DND-41 (cell line): ENCODE measurements around the gene VIL1.

ENCODE experiments used
- ATAC-seq: fragments of 200-7000 bp; cut with Tn5 transposase; 3 replicates; pipeline ENCODE4 v1.9.1; 2021; ENCODE audit warnings: low read depth; ENCODE audit not compliant: insufficient read depth
- DNase-seq: peaks from one replicate; pipeline ENCODE4 v3.0.0-alpha.2; 2020
- H2AFZ ChIP-seq: 2 replicates; pipeline ENCODE4 v1.6.0; 2012; ENCODE audit warnings: low read depth, low read length
- H3K27ac ChIP-seq: 2 replicates; pipeline ENCODE4 v1.5.1; 2012; ENCODE audit warnings: low read length, inconsistent platforms
- H3K27me3 ChIP-seq: fragments of 200-600 bp; sonication (generic); 2 replicates; pipeline ENCODE4 v1.6.0; 2012; ENCODE audit warnings: low read length, mild to moderate bottlenecking, inconsistent platforms; ENCODE audit not compliant: insufficient read depth, poor library complexity
- H3K36me3 ChIP-seq: 2 replicates; pipeline ENCODE4 v1.5.1; 2012; ENCODE audit warnings: low read length, inconsistent platforms; ENCODE audit not compliant: insufficient read depth
- H3K4me1 ChIP-seq: 2 replicates; pipeline ENCODE4 v1.5.1; 2012; ENCODE audit warnings: mild to moderate bottlenecking, low read length; ENCODE audit not compliant: insufficient read depth
- H3K4me2 ChIP-seq: 2 replicates; pipeline ENCODE4 v1.6.0; 2012; ENCODE audit warnings: mild to moderate bottlenecking, moderate library complexity, low read length, inconsistent platforms; ENCODE audit not compliant: insufficient read depth
- H3K4me3 ChIP-seq, 2 experiments: fragments of 200-600 bp in 1 of 2; shearing (Covaris generic) in 1 of 2; 2 replicates each; pipeline ENCODE4 v1.5.1; 2012 to 2016; ENCODE audit warnings: inconsistent platforms in 2 of 2, low read length in 2 of 2, mild to moderate bottlenecking in 2 of 2, low read depth in 1 of 2, moderate library complexity in 1 of 2
- H3K79me2 ChIP-seq: 2 replicates; pipeline ENCODE4 v1.6.0; 2012; ENCODE audit warnings: low read length, inconsistent platforms; ENCODE audit not compliant: insufficient read depth
- H3K9ac ChIP-seq: 2 replicates; pipeline ENCODE4 v1.6.0; 2012; ENCODE audit warnings: low read depth, mild to moderate bottlenecking, inconsistent platforms, low read length, moderate library complexity
- H3K9me3 ChIP-seq: 2 replicates; pipeline ENCODE4 v1.5.1; 2012; ENCODE audit warnings: low read length, moderate library complexity, mild to moderate bottlenecking, inconsistent platforms; ENCODE audit not compliant: insufficient read depth, severe bottlenecking
- H4K20me1 ChIP-seq: 2 replicates; pipeline ENCODE4 v1.6.0; 2012; ENCODE audit warnings: low read length; ENCODE audit not compliant: insufficient read depth
- EZH2 ChIP-seq: IDR thresholded peaks from 3 replicates; pipeline ENCODE4 v1.6.1; 2012; ENCODE audit warnings: borderline replicate concordance, low read depth, mild to moderate bottlenecking, moderate library complexity, low read length, inconsistent platforms; ENCODE audit not compliant: severe bottlenecking
- TF ChIP-seq, protein P1 (sequence below): IDR thresholded peaks from 2 replicates; pipeline ENCODE4 v1.5.1; 2012; ENCODE audit warnings: borderline replicate concordance, low read length, moderate library complexity, mild to moderate bottlenecking; ENCODE audit not compliant: poor library complexity, severe bottlenecking; ENCODE audit errors: extremely low read depth

VIL1 gene

DNA sequence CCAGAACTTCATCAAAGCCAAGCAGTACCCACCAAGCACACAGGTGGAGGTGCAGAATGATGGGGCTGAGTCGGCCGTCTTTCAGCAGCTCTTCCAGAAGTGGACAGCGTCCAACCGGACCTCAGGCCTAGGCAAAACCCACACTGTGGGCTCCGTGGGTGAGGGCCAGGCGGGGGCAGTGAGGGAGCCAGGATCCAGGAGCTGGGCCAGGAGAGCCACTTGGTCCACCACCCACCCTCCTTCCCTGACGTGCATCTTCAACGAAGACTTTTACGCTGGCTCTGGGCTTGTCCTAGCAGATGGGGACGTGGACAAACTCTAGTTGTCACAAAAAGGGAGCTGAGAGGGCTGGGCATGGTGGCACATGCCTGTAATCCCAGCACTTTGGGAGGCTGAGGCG lies 11.8 kb downstream of the VIL1 start:
- TF ChIP-seq, protein P1, sequence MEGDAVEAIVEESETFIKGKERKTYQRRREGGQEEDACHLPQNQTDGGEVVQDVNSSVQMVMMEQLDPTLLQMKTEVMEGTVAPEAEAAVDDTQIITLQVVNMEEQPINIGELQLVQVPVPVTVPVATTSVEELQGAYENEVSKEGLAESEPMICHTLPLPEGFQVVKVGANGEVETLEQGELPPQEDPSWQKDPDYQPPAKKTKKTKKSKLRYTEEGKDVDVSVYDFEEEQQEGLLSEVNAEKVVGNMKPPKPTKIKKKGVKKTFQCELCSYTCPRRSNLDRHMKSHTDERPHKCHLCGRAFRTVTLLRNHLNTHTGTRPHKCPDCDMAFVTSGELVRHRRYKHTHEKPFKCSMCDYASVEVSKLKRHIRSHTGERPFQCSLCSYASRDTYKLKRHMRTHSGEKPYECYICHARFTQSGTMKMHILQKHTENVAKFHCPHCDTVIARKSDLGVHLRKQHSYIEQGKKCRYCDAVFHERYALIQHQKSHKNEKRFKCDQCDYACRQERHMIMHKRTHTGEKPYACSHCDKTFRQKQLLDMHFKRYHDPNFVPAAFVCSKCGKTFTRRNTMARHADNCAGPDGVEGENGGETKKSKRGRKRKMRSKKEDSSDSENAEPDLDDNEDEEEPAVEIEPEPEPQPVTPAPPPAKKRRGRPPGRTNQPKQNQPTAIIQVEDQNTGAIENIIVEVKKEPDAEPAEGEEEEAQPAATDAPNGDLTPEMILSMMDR = no peak
- TF ChIP-seq EZH2 = no peak
- Histone ChIP-seq H3K4me3 (no peak overlapping the region), H3K9me3 (no peaks in the 10 kb centered on the region), H3K4me1 (no peaks in the 10 kb centered on the region), H3K27ac (no peak overlapping the region), H4K20me1 (no peaks in the 10 kb centered on the region; the same call in 1 of the 2 replicates), H3K4me2 (no peak overlapping the region), H3K27me3 (no peaks in the 10 kb centered on the region), H2AFZ (no peak overlapping the region), H3K9ac (no peak overlapping the region), H3K79me2 (no peaks in the 10 kb centered on the region), H3K36me3 (no peaks in the 10 kb centered on the region)
- DNase-seq = no peak
- ATAC-seq = no peak

DNA sequence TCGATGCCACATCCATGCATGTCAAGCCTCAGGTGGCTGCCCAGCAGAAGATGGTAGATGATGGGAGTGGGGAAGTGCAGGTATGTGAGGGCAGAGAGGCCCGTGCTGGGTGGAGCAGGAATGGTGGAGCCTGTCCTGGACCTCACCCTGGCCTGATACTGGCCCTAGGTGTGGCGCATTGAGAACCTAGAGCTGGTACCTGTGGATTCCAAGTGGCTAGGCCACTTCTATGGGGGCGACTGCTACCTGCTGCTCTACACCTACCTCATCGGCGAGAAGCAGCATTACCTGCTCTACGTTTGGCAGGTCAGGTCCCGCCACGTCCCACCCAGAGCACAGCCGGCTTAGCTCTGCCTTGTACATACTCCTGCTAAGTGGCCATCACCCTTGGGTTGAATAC lies 13.0 kb downstream of the VIL1 start:
- Histone ChIP-seq H3K9me3 (no peaks in the 10 kb centered on the region), H3K4me2 (no peak overlapping the region), H3K36me3 (no peaks in the 10 kb centered on the region), H4K20me1 (no peaks in the 10 kb centered on the region; the same call in 1 of the 2 replicates), H3K4me1 (no peaks in the 10 kb centered on the region), H3K79me2 (no peaks in the 10 kb centered on the region), H3K4me3 (no peak overlapping the region), H3K27ac (no peak overlapping the region), H3K27me3 (no peaks in the 10 kb centered on the region), H2AFZ (no peak overlapping the region), H3K9ac (no peak overlapping the region)
- no peak for DNase-seq
- TF ChIP-seq, protein P1 = no peak
- no peak for TF ChIP-seq EZH2
- ATAC-seq = no peak

DNA sequence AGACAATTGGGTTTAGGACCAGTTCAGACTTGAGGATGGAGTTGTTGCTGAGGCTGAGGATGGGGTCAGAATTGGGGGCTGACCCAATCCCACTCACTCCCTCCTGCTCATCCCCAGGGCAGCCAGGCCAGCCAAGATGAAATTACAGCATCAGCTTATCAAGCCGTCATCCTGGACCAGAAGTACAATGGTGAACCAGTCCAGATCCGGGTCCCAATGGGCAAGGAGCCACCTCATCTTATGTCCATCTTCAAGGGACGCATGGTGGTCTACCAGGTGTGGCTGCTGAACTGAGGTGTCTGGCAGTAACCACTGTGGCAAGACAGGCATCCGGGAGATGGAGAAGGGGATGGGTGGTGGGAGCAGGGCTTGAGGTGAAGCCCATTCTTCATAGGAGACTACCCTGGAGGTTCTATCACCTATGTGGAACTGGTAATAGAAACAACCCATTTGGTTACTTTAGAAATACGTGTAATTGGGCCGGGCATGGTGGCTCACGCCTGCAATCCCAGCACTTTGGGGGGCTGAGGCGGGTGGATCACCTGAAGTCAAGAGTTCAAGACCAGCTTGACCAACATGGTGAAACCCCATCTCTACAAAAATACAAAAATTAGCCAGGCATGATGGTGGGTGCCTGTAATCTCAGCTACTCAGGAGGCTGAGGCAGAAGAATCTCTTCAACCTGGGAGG lies 13.9 kb downstream of the VIL1 start:
- Histone ChIP-seq H3K9me3 (no peaks in the 10 kb centered on the region), H3K4me2 (no peak overlapping the region), H4K20me1 (no peaks in the 10 kb centered on the region; the same call in 1 of the 2 replicates), H3K27ac (no peak overlapping the region), H3K9ac (no peak overlapping the region), H3K4me3 (no peak overlapping the region), H3K4me1 (no peaks in the 10 kb centered on the region), H2AFZ (no peak overlapping the region), H3K79me2 (no peaks in the 10 kb centered on the region), H3K27me3 (no peaks in the 10 kb centered on the region), H3K36me3 (no peaks in the 10 kb centered on the region)
- ATAC-seq (no peak), DNase-seq (no peak)
- TF ChIP-seq, protein P1 = no peak
- no peak for TF ChIP-seq EZH2
